GM12892 (cell line): ENCODE results near the gene SPRTN.

ENCODE experiments used
- DNase-seq: peaks from one replicate; pipeline ENCODE4 v3.0.0; 2011; ENCODE audit not compliant: insufficient read length
- FAIRE-seq: peaks from 2 replicates; lab custom pipeline; 2011; peaks lifted over from hg19 to GRCh38; lab: Jason Lieb, UNC
- POLR2A ChIP-seq: IDR thresholded peaks from 2 replicates; pipeline ENCODE4 v1.6.1; 2011; ENCODE audit warnings: low read depth, low read length, control low read depth
- POLR2AphosphoS5 ChIP-seq: IDR thresholded peaks from 2 replicates; pipeline ENCODE4 v1.6.1; 2011; ENCODE audit warnings: low read depth, low read length, control low read depth
- TAF1 ChIP-seq: IDR thresholded peaks from 2 replicates; pipeline ENCODE4 v1.6.1; 2011; ENCODE audit warnings: low read depth, mild to moderate bottlenecking, control low read depth, low read length, borderline replicate concordance

SPRTN gene

DNA sequence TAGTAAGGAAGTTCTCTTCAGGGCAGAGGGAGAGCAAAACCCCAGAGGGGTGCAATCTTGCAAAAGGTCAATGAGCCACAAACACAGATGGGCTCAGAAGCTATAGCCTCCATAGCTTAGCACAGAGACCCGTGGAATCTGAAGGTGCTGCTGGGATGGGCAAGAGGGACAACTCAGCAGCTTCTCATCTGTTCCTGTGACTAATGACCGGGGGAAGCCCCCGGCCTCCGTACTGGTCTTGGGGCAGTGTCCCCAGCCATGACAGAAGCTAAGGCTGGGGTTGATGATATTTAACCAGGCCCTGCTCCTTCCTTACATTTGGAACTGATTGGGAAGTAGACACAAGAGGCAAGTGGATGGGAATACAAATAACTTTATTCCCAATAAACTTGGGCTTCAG, 19.5 kb upstream of the SPRTN start:
- FAIRE-seq: no peak
- TF ChIP-seq POLR2AphosphoS5 (no peak), POLR2A (no peak), TAF1 (no peak)

DNA sequence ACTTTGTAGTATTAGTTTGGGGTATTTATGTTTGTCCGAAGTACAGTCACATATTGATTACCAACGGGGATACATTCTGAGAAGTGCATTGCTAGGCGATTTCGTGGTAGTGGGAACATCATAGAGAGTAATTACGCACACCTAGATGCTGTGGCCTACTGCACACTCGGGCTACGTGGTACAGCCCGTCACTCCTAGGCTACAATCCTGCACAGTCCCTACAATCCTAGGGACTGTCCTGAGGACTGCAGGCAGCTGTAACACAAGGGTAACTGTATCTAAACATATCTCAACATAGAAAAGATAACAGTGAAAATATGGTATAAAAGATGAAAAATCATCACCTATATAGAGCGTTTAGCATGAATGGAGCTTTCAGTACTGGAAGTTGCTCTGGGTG, 19.0 kb upstream of the SPRTN start:
- no peak for DNase-seq
- no peak for FAIRE-seq
- TF ChIP-seq POLR2A: no peak

More for the DNA sequence above, 19.5 kb upstream of the SPRTN start:
- DNase-seq: no peak

DNA sequence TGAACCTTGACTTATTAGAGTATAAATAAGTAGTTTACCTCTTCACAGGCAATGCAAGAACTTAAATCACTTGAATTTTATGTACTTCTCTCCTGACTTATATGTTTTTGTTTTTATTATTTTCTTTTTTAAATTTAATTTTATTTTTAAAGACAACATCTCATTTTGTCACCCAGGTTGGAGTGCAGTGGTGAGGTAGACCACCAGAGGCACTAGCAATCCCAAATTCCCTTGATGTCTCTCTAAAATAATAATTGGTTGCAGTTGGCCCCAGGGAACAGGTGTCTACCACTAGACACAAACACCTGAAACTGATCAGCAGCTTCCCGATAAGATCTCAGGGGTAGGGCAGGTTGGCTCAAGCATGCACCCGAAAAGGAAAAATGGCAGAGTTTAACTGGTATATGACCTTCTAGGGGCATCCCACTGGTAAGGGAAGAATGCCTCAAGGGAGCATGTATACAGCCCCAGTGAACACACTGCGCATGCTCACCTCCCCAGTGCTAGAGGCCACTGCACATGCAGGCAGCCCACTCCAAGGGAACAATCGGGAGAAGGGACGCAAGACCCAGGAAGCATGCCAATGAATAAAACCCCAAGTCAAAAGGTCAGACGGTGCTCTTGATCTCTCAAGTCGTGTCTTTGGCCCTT, 15.1 kb upstream of the SPRTN start:
- FAIRE-seq (no peak), DNase-seq (no peak)
- no peak for TF ChIP-seq POLR2A
- no peak for TF ChIP-seq POLR2AphosphoS5
- TF ChIP-seq TAF1: no peak

DNA sequence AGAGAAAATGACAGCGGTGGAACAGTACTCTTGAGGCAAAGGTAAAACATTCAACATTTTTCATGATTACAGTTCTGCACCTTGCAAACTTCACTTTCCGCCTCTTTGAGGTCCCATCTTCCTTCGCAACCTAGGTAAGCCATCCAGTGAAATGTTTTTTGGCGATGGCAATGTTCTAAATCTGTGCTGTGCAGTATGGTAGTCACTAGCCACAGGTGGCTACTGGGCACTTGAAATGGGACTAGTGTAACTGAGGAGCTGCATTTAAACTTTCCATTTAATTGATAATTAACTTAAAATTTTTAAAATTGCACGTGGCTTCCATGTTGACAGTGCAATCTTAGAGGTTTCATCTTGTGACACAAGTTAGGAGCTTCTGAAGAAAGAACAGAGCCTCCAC, 13.4 kb upstream of the SPRTN start:
- DNase-seq (no peak), FAIRE-seq (no peak)
- TF ChIP-seq POLR2AphosphoS5 (no peak), POLR2A (no peak), TAF1 (no peak)

DNA sequence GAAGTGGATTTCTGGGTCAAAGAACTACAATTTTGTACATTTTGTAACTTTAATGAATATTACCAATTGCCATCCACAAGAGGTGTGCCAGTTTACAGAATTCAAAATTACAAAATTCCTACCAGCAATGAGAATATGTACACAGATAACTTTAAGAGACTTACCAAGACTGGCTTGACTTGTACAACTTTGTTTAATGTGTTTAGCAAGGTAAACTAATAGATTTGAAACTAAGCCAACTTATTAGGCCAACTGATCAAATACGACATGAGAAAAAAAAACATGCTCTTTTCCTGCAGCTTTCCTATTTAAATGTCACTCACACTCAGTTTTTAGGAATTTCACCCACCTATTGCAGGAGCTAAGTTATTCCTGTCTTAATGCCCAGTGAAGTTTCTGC, 11.8 kb upstream of the SPRTN start:
- FAIRE-seq (no peak), DNase-seq (no peak)
- TF ChIP-seq TAF1 (no peak), POLR2A (no peak), POLR2AphosphoS5 (no peak)

DNA sequence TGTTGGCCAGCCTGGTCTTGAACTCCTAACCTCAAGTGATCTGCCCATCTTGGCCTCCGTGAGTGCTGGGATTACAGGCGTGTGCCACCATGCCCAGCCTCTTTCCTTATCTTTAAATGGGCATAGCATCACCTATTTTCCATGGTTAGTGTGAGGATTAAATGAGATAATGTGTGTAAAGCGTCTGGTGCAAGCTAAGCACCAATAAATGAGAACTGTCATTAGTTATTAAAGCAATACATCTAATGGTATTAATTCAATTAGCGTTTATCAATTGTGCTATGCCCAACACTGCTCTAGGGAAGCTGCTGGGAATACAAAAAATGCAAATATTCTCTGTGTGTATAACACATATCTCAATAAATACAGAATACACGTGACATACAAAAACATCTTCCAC, 10.5 kb upstream of the SPRTN start:
- DNase-seq (no peak), FAIRE-seq (no peak)
- no peak for TF ChIP-seq POLR2AphosphoS5
- TF ChIP-seq TAF1: no peak

DNA sequence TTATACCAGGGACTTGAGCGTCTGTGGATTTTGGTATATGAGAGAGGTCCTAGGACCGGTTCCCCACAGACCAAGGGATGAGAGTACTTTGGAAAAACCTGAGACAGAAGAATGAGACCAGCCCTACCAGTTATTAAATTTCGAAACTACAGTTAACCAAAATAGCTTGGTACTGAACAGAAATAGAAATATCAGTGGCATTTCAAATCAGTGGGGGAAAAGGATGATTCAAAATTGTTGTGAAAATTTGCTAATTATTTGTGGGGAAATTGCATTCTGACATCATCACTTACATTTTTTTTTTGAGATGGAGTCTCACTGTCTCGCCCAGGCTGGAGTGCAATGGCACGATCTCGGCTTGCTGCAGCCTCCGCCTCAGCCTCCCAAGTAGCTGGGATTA, 8.6 kb upstream of the SPRTN start:
- DNase-seq: no peak
- TF ChIP-seq TAF1 (no peak), POLR2A (no peak)
- FAIRE-seq: no peak

DNA sequence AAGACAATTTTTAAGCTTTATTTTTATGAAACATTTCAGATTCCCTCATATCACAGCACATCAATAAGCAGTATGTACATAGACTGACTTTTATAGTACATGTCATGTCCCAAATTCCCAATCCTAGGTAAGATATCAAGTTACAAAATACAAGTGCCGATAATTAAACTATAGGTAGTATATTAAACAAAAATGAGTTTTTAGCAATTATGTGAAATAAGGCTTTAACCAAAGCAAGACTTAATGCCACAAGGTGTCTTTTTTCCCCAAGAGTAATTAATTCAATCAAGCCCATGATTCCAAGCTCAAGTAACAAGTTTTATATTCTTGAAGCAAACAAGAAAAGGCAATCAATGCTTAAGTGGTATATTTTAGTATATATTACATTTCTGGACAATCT, 5.3 kb upstream of the SPRTN start:
- FAIRE-seq (no peak), DNase-seq (no peak)
- TF ChIP-seq POLR2AphosphoS5 (no peak), TAF1 (no peak), POLR2A (no peak)

DNA sequence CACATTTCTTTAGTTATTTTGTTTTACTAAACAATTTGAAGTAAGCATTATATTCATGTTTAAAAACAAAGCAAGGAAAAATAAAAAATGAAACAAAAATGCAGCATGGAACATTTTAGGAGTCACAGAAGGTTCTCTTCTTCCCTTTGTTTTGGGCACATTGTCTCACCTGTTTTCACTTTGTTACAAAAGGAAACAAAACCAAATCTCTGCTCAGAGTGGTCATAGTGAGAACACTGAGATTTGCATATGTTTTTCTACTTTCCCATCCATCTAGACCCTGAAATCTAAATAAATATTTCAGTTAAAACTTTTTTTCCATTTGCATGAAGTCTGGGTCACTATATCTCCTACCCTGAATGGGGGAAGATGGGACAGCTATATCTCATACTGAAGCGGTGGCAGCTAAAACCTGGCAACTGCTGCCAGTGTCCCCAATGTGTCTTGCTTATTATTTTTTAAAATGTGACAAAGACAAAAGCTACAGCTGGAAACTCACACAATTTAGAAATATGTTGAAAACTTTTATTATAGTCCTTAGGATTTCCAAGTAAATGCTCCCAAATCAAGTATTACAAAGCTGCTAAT, 3.9 kb upstream of the SPRTN start:
- DNase-seq (no peak), FAIRE-seq (no peak)
- TF ChIP-seq TAF1 (no peak), POLR2A (no peak)

DNA sequence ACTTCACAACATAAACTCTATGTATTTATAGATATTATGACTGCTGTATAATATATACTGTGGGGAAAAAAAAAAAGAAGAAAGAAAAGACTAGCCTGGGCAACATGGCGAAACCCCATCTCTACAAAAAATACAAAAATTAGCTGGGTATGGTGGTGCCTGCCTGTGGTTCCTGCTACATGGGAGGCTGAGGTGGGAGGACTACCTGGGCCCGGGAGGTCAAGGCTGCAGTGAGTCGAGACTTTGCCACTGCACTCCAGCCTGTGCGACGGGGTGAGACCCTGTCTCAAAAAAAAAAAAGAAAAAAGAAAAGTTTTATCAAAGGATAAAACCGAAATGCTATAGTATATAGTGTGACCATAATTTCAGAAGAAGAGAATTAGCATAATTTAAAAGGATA, 3.1 kb upstream of the SPRTN start:
- DNase-seq (no peak), FAIRE-seq (no peak)
- TF ChIP-seq POLR2A (no peak), TAF1 (no peak), POLR2AphosphoS5 (no peak)

DNA sequence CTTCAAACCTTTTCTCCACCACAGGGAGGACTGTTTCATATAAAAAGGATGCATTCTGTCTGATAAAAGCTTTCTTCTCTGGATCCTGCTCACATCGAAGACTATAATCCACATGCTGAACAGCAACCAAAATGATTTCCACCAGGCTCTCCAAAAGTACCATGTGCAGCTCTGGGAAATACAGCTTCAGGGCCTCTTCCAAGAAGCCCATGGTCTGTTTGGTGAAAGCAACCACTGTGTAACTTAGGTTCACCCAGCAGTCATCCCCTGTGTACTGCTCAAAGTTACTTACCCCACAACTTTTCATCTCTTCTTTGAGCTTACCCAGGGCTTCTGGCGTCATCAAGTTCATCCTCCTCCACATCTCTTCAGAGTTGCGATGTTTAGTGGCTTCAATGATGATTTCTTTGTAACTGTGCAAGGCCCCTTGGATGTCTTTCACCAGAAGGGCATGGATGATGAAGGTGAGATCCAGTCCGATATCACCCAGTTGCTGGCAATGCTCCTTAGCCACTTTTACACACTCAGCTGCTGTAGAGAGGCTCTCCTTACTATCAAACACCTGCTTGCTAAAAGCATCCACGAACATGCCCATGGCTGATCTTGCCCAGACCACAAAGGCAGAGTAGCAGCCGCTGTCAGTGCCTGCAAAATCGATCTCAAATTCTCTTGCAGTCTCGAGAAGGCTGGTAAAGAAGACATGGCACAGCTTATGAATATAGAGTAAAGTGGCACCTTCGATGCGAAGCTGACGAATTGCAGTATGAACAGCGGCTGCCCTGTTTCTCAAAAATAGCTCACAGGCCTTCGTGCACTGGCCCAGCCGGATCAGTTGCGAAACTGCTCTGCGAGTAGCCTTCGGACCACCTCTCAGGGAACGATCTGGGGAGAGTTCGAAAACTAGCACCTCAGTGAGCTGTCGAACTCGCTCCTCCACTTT, 2.2 kb upstream of the SPRTN start:
- DNase-seq (no peak), FAIRE-seq (no peak)
- no peak for TF ChIP-seq TAF1

DNA sequence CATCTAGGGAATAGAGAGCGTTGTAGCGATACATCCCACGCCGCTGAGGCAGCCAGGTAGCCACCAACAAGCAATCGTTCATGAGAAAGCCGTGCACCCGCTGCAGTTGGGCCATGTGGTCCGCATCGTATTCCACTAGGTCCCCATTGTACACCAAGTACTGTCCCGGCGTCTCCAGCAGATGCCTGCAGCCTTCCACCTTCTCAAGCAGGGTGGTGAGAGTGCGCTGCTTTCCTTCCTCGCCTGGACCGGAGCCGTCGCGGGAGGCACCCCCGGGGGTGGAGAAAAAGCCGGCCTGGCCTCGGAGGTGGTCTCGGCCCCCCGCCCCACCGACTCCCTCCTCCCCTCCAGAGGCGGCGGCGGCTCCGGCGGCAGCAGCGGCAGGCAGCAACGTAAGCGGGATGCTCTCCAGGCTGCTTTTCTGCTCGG, 1.0 kb upstream of the SPRTN start:
- no peak for TF ChIP-seq POLR2A
- no peak for TF ChIP-seq TAF1
- no peak for TF ChIP-seq POLR2AphosphoS5
- DNase-seq (no peak), FAIRE-seq (no peak)
